ENCODE measurements around the gene FRS3.
"Not testable (repeated sequence)": the region's sequence is repeated elsewhere in the genome, so short reads cannot be mapped to it uniquely, and the experiment has no call there.

FRS3 gene

GRCh38 chr6:41768545-41769308, 11.0 kb downstream of the FRS3 start:
- DNase-seq, result no peak

GRCh38 chr6:41767112-41767833, 12.4 kb downstream of the FRS3 start:
- no peak for DNase-seq

- not testable (repeated sequence) for DNase-seq
Observed at GRCh38 chr6:41766043-41766664, 13.5 kb downstream of the FRS3 start.

GRCh38 chr6:41763470-41763869, 16.2 kb downstream of the FRS3 start:
- no peak for DNase-seq

GRCh38 chr6:41759905-41760579, 19.7 kb downstream of the FRS3 start:
- DNase-seq, result no peak

GRCh38 chr6:41759106-41759904, 20.4 kb downstream of the FRS3 start:
- DNase-seq, result no peak

DNA sequence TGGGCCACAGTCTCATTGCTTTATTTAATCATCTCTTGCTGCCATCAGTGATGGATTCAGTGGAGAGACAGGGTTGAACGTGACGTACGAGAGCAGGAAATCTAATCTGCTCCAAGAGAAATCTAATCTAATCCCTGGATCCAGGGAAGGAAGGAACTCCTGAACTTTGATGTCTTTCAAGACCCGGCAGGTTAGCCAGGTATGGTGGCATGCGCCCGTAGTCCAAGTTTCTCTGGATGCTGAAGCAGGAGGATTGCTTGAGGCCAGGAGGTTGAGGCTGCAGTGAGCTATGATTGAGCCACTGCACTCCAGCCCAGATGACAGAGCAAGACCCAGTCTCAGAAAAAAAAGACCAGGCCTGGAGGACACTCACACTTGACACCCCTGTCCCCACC, 21.1 kb downstream of the FRS3 start:
- DNase-seq, result no peak

- no peak for DNase-seq
Observed at GRCh38 chr6:41757931-41758640, 21.6 kb downstream of the FRS3 start.

- no peak for DNase-seq
Observed at GRCh38 chr6:41757271-41757670, 22.4 kb downstream of the FRS3 start.

DNA sequence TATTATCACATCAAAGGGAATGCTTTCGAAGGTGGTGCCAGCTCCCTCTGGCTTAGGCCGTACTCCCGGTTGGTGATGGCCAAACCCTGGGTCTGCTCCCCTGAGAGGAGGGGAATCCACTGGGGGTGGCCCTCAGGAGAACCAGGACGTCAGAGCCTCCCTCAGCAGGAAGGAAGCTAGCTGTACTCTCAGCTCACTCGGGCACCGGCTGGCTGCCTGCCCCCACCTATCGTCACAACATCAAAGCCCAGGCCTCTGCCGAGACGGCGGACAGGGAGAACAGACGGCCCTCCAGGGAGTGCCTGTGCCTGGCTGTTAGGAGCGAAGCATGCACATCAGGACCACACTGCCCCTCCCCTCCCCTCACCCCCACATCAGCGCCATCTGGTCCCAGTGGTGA, 23.3 kb downstream of the FRS3 start:
- DNase-seq, result no peak

GRCh38 chr6:41755895-41756294, 23.8 kb downstream of the FRS3 start:
- DNase-seq, result no peak

DNA sequence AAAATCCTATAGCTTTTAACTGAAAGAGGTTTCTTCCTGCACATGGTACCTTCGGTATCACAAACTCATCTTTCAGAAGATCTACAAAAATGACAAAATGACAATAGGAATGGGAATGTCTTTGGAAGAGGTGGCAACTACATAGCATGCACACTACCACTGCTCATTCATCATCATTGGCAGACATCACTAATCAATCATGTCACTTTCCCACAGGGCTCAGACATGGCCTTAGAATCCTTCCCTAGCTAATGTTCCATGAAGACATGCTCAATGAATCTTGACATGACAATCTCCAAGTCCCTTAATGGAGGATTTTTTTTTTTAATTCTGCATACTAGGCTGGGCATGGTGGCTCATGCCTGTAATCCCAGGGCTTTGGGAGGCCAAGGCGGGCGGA, 29.3 kb downstream of the FRS3 start:
- no peak for DNase-seq

DNA sequence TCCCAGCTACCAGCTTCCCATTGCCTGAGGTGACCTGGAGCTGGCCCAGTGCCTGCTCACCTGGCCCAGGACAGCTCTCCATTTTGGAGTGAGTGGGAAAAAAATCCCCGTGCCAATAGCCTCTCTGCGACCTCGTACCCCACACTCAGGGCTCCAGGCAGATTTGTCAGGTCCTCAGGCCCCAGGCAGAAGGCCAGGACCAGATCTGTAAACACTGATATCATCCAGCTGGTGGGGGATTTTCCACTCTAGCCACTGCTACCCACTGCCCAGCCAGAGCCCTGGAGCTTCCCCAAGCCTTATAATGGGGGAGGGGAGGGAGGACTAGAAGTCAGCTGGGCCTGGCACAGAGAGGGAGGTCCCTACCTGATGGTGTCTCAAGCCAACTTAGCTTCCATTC, 31.2 kb downstream of the FRS3 start:
- no peak for DNase-seq

DNA sequence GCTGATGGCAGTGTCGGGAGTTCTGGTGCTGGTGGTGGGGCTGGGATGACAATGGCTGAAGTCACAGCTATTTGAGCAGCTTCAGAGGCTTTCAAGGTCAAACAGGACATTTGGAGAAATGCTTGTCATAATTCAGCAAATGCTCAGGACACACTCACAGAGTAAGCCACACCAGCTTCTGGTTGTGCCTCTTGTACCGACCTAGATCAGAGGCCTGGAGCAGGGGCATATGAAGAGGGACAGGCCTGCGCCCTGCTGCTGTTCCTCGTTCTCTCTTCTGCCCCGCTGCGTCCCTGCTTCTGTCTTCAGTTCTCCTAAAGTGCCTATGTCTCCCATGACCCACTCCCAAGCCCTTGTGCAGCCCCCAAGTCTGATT, 31.6 kb downstream of the FRS3 start:
- DNase-seq, result no peak

DNA sequence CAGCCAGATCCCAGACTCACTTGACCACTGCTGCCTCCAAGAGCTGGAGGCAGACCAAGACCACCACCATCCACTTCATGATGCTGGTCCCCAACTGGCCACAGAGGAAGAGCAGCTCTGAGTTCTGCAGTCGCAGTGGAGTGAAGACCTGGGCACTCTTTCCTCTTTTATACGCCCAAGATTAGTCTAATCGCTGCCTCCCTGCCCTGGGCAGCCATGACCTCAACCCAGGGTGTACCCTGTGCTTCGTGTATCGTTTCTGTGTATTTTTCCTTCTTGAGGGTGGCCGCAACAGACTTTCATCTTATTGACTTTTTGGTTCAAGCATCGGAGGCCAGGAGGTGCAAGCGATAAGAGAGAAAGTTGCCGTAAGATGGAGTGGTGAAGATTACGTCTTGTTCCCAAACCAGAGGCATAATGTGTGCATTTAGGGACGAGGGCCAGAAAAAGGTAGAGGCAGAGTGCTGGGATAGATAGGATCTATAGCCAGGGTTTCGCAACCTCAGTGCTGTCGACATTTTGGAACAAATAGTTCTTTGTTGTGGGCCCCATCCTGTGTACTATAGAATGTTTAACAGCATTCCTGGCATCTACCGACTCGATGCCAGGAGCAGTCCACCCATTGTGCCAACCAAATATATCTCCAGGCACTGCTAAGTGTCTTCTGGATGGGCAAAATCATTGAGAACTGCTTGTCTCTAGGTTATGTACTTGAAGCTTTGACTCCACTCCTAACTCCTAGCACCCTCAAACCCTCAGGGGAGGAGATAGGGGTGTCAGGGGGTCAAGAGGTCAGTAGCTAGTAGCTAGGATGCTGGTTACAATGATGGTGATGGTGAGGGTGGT, 32.2 kb downstream of the FRS3 start, which contains the start of gene PGC:
TSS of gene PGC (minus strand) at position 142 of the 846 bp plus-strand sequence. CDS start at position 79, 63 bp downstream.
- no peak for DNase-seq

GRCh38 chr6:41746107-41746506, 33.6 kb downstream of the FRS3 start:
- DNase-seq, result no peak

DNA sequence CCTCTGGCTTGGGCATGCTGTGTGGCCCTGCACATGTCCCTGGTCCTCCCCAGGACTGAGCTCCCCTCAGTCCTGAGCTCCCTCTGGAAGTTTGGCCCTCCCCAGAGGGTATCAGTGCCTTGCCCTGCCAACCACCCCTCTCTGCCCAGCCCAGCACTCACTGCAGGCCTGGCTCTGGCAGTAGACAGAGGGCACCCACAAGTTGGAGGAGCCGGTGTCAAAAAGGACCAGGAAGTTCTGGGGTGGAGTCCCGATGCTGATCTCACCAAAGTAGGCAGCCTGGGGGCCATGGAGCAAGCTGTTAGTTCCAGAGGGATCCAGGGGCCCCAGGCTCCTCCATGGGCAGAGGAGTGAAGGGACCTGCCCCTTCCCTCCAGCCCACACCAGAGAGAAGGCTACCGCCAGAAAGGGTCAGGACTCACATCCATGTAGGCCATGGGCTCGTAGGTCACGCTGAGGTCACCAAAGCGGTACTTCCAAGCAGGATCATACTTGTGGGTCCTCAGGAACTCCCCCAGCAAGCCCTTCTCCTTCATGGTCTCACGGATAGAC, 35.4 kb downstream of the FRS3 start:
- DNase-seq, result no peak

DNA sequence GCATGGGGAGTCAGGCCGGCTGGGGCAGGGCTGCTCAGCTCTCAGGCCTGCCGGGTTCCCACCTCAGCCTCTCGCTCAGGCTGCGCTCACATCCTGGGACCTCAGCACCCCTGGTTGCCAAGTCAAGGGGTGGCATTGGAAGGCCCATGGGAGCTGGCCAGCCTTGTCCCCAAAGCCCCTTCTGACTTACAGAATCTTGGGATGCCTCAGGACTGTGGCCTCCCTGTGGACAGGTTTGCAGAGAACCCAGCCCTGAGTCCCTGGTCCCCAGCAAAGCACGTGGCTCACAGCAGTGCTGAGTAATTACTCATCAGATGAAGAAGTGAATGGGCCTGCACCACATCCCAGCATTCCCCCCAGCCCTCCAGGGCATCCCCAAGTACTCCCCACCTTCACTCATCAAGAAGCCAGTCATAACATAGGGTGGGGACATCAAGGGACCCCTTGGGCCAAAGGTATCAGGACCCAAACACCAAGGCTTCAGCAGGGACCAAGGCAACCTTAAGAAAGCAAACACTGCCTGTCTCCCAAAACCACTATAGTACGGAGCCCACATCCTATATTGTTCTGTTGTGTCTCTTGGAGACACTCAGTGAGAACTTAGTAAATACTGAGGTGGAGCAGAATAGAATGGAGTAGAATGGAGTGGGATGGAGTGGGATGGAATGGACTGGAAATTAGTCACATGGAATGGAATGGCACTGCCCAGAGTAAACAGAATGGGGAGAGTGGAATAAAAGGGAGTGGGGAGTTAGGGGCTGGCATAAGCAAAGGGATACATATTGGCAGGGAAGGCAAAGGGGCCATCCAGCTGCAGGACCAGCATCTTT, 36.1 kb downstream of the FRS3 start:
- no peak for DNase-seq
